Measurements from ENCODE around the gene ARHGAP6.

The ARHGAP6 gene

GRCh38 chrX:11346121-11346682 is 319.5 kb downstream of the ARHGAP6 start:
- DNase-seq (ENCODE audit: extremely low read depth, insufficient read length): no peak
- H3K36me3 ChIP-seq (ENCODE audit: control insufficient read depth, insufficient read depth, low read length): no peaks in the 10 kb centered on the region
- TF ChIP-seq CTCF (IDR thresholded peaks at IDR 0.05; ENCODE audit: insufficient read depth, low read length, poor library complexity, severe bottlenecking): no peak
- no peak overlapping the region for H3K4me3 ChIP-seq (replicated peaks; ENCODE audit: low read depth, low read length)
- no peaks in the 10 kb centered on the region for H3K27me3 ChIP-seq (replicated peaks; ENCODE audit: control insufficient read depth, insufficient read depth, low read length)

GRCh38 chrX:11342673-11343072 is 323.0 kb downstream of the ARHGAP6 start:
- no peak for TF ChIP-seq CTCF (IDR thresholded peaks at IDR 0.05; ENCODE audit: insufficient read depth, low read length, poor library complexity, severe bottlenecking)
- Histone ChIP-seq H3K4me3 (replicated peaks; ENCODE audit: low read depth, low read length) (no peak overlapping the region), H3K36me3 (ENCODE audit: control insufficient read depth, insufficient read depth, low read length) (no peaks in the 10 kb centered on the region), H3K27me3 (replicated peaks; ENCODE audit: control insufficient read depth, insufficient read depth, low read length) (no peaks in the 10 kb centered on the region)
- no peak for DNase-seq (ENCODE audit: extremely low read depth, insufficient read length)

- Histone ChIP-seq H3K27me3 (replicated peaks; ENCODE audit: control insufficient read depth, insufficient read depth, low read length) (no peaks in the 10 kb centered on the region), H3K36me3 (ENCODE audit: control insufficient read depth, insufficient read depth, low read length) (no peaks in the 10 kb centered on the region), H3K4me3 (replicated peaks; ENCODE audit: low read depth, low read length) (no peak overlapping the region)
- no peak for TF ChIP-seq CTCF (IDR thresholded peaks at IDR 0.05; ENCODE audit: insufficient read depth, low read length, poor library complexity, severe bottlenecking)
- peak; percentile 38 for DNase-seq (ENCODE audit: extremely low read depth, insufficient read length)
Measured at GRCh38 chrX:11341274-11342201, 324.2 kb downstream of the ARHGAP6 start.

- no peak for DNase-seq (ENCODE audit: extremely low read depth, insufficient read length)
- TF ChIP-seq CTCF (IDR thresholded peaks at IDR 0.05; ENCODE audit: insufficient read depth, low read length, poor library complexity, severe bottlenecking): no peak
- Histone ChIP-seq H3K36me3 (ENCODE audit: control insufficient read depth, insufficient read depth, low read length) (no peaks in the 10 kb centered on the region), H3K4me3 (replicated peaks; ENCODE audit: low read depth, low read length) (no peak overlapping the region), H3K27me3 (replicated peaks; ENCODE audit: control insufficient read depth, insufficient read depth, low read length) (no peaks in the 10 kb centered on the region)
Measured at GRCh38 chrX:11337292-11338009, 328.3 kb downstream of the ARHGAP6 start.

- Histone ChIP-seq H3K27me3 (replicated peaks; ENCODE audit: control insufficient read depth, insufficient read depth, low read length) (no peaks in the 10 kb centered on the region), H3K4me3 (replicated peaks; ENCODE audit: low read depth, low read length) (no peak overlapping the region), H3K36me3 (ENCODE audit: control insufficient read depth, insufficient read depth, low read length) (no peaks in the 10 kb centered on the region)
- DNase-seq (ENCODE audit: extremely low read depth, insufficient read length): no peak
- TF ChIP-seq CTCF (IDR thresholded peaks at IDR 0.05; ENCODE audit: insufficient read depth, low read length, poor library complexity, severe bottlenecking): no peak
Measured at GRCh38 chrX:11336201-11336600, 329.5 kb downstream of the ARHGAP6 start.

Data from GM06990 (cell line).